Measurements from ENCODE around the gene DNAH10. TPM values are rescaled to one million over a fixed set of nuclear protein-coding genes. Genes with fewer than 3 reads are reported as not detected.
A peak's percentile ranks its signal among the peaks of the same experiment; 100 is the strongest.

The DNAH10 gene
- total and polyA plus RNA-seq, 2 experiments from 2014 or later, result 0.77 to 1.0 TPM

DNA sequence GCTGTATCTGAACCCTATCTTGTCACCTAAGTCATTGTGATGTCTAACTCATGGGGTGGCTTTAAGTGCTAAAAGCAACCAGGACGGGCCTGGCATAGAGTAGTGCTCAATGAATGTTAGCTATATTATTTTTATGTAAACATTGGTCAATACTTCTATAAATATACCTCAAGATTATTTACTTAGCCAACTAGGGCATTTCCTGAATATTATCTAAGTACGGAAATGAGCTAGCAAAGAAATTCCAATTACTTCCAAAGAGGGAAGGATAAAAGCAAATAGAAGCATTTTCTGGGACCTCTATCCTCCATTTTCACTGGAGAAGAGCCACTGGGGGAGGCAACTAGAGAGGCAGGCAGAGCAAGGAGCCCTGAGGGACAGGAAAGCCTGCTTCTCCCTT is 189.9 kb downstream of the DNAH10 start:
- no peaks in the 10 kb centered on the region for H3K9me3 ChIP-seq (ENCODE audit: low read depth)
- DNase-seq (ENCODE audit: low read depth in 1 of 2, low spot score in 1 of 2), result no peak
- no peaks in the 10 kb centered on the region for H3K36me3 ChIP-seq
- no peak overlapping the region for H3K4me3 ChIP-seq
- no peak overlapping the region for H3K27ac ChIP-seq
- no peaks in the 10 kb centered on the region for H3K4me1 ChIP-seq (ENCODE audit: low read depth)
- no peaks in the 10 kb centered on the region for H3K27me3 ChIP-seq
- TF ChIP-seq, protein P1, sequence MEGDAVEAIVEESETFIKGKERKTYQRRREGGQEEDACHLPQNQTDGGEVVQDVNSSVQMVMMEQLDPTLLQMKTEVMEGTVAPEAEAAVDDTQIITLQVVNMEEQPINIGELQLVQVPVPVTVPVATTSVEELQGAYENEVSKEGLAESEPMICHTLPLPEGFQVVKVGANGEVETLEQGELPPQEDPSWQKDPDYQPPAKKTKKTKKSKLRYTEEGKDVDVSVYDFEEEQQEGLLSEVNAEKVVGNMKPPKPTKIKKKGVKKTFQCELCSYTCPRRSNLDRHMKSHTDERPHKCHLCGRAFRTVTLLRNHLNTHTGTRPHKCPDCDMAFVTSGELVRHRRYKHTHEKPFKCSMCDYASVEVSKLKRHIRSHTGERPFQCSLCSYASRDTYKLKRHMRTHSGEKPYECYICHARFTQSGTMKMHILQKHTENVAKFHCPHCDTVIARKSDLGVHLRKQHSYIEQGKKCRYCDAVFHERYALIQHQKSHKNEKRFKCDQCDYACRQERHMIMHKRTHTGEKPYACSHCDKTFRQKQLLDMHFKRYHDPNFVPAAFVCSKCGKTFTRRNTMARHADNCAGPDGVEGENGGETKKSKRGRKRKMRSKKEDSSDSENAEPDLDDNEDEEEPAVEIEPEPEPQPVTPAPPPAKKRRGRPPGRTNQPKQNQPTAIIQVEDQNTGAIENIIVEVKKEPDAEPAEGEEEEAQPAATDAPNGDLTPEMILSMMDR (IDR thresholded peaks at IDR 0.05; ENCODE audit: low read depth, low read length), result no peak

DNA sequence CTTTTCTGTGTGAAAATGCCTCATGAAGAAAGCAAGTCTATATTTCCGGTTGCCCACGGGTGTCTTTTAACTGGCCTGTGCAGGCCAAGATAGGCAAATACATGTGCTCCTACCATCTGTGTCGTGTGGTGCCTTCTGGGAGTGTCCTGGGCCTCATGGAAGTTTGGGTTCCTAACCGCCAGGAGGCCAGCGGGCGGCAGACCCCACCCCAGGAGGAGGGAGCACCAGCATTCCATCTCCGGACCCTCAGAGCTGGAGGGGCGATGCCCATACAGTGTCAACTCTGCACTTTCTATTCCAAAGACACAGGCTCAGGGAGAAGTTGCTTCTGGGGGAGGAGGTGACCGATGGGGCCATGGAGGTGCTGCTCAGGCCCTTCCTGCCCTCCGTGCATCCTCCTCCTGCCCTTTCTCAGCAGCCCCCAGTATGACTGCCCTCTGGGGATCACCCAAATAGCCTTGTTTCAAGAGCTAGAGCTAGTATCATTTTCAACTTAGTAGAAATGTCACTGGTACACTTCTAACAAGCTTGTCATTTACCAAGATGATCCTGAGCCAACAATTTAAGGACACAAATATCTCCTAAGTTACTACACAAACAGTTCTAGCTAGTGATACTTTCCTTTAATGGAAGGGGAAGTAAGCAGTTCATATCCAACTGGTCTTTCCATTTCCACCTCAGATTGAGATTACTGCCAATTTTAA is 192.7 kb downstream of the DNAH10 start:
- no peak for DNase-seq (ENCODE audit: low read depth in 1 of 2, low spot score in 1 of 2)
- H3K4me1 ChIP-seq (ENCODE audit: low read depth), result no peaks in the 10 kb centered on the region
- H3K4me3 ChIP-seq, result no peak overlapping the region
- H3K27ac ChIP-seq, result no peak overlapping the region
- TF ChIP-seq, protein P1 (IDR thresholded peaks at IDR 0.05; ENCODE audit: low read depth, low read length), result no peak
- H3K36me3 ChIP-seq, result no peaks in the 10 kb centered on the region
- H3K27me3 ChIP-seq, result no peaks in the 10 kb centered on the region
- no peaks in the 10 kb centered on the region for H3K9me3 ChIP-seq (ENCODE audit: low read depth)

DNA sequence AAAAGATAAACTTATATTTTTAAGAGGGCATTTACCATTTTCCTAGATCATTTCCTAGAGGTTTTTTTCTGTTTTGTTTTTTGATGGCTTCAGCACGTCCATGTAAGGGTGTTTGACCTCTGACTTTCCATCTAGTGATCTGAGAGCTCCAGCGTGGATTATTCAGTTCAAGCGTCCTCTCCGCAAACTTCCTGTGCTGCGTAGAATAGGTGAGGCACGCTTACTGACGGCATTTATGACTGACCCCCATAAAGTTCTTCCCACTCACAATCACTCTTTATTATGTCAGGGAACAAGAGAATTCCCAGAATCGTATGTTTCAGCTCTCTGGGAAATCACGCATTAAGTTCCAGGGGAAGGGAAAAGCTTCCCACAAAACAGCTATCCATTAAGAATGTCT is 194.1 kb downstream of the DNAH10 start:
- no peak for DNase-seq (ENCODE audit: low read depth in 1 of 2, low spot score in 1 of 2)
- Histone ChIP-seq H3K36me3 (no peaks in the 10 kb centered on the region), H3K9me3 (ENCODE audit: low read depth) (no peaks in the 10 kb centered on the region), H3K4me3 (no peak overlapping the region), H3K27me3 (no peaks in the 10 kb centered on the region), H3K4me1 (ENCODE audit: low read depth) (no peaks in the 10 kb centered on the region), H3K27ac (no peak overlapping the region)
- TF ChIP-seq, protein P1 (IDR thresholded peaks at IDR 0.05; ENCODE audit: low read depth, low read length), result no peak

DNA sequence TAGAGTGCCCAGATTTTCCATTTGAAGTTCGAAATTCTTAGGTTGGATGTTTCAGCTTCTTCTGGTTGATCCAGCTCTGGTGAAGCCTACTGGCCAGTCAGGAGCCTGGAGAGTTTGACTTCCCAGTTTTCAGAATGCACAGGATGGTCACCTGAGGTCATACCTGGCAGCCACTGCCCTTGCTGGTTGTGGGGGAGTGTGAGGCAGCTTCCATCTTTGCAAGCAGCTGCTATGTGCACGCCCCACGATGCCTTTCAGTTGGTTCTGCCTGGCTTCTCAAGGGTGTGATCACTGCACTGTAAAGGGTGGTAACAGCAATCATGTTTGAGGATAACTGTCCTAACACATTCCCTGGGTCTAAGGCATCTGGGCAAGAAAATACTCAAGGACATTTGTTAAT is 195.1 kb downstream of the DNAH10 start:
- no peak overlapping the region for H3K4me3 ChIP-seq
- H3K4me1 ChIP-seq (ENCODE audit: low read depth), result no peaks in the 10 kb centered on the region
- H3K9me3 ChIP-seq (ENCODE audit: low read depth), result no peaks in the 10 kb centered on the region
- TF ChIP-seq, protein P1 (IDR thresholded peaks at IDR 0.05; ENCODE audit: low read depth, low read length), result no peak
- no peaks in the 10 kb centered on the region for H3K36me3 ChIP-seq
- no peak overlapping the region for H3K27ac ChIP-seq
- DNase-seq (ENCODE audit: low read depth in 1 of 2, low spot score in 1 of 2), result no peak
- no peaks in the 10 kb centered on the region for H3K27me3 ChIP-seq

DNA sequence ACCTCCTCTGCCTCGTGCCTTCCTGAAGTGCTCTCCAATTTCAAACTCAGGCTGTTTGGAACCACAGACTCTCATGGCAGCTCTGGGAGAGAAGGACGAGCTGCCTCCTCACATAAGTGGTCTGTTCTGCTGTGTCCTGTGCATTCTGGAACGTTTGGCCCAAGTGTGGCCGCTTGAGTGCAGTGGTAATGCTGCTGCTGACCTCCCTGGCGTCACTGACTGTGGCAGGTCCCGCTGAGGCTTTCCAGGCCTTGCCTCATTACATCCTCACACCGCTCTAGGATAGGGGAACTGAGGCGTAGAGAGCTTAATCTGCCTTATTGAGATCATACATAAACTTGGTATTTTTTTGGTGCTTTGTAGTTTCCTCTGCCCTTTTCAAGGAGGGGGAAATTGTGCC is 196.4 kb downstream of the DNAH10 start:
- TF ChIP-seq, protein P1 (IDR thresholded peaks at IDR 0.05; ENCODE audit: low read depth, low read length), result no peak
- H3K4me3 ChIP-seq, result no peak overlapping the region

More for the DNA sequence above, 196.4 kb downstream of the DNAH10 start:
- no peaks in the 10 kb centered on the region for H3K36me3 ChIP-seq
- DNase-seq (ENCODE audit: low read depth in 1 of 2, low spot score in 1 of 2), result peak in 1 of 2 donors; percentile 65
- no peaks in the 10 kb centered on the region for H3K27me3 ChIP-seq
- no peaks in the 10 kb centered on the region for H3K9me3 ChIP-seq (ENCODE audit: low read depth)
- no peaks in the 10 kb centered on the region for H3K4me1 ChIP-seq (ENCODE audit: low read depth)
- peak overlapping the region; percentile 79 for H3K27ac ChIP-seq

Data from cardiac muscle cell (in vitro differentiated cells and primary cell).